ENCODE results near the gene PLEKHA1. TPM values are rescaled to one million over a fixed set of nuclear protein-coding genes. Genes with fewer than 3 reads are reported as not detected.

Gene PLEKHA1
- total and polyA plus RNA-seq, 8 donors, result 9.0 to 61.8 (median 19.6) TPM

DNA sequence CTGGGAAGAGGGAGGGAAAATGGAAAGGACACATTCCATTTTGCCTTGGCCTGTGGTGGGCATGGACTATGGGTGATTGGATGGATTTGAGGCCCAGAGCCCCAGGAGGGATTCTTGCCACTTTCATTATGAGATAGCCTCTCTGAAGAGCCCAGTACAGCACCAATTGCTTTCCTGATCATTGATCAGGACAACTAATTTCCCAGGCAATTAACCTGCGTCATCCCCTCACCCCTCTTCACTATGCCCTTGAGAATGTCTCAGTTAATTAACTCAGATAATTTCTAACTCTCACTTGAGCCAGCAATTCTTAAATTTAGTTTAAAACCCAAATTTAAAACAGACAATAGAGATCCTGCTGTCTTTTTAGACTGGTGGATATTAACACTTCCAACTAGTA lies 13.5 kb upstream of the PLEKHA1 start:
- intact Hi-C loops (cut with DNase I; ENCODE audit: low total_unique reads), result no loop called here
- Histone ChIP-seq H3K9me3 (peaks cover 0 to 12% (median 0%) of the 10 kb centered on the region in 4 donors), H3K4me3 (no peak overlapping the region), H3K27ac (no peak overlapping the region), H3K36me3 (no peaks in the 10 kb centered on the region), H3K4me1 (peaks cover 0 to 8% (median 0%) of the 10 kb centered on the region in 4 donors), H3K27me3 (no peaks in the 10 kb centered on the region)
- TF ChIP-seq POLR2AphosphoS5 (IDR thresholded peaks at IDR 0.05) (no peak), EP300 (IDR thresholded peaks at IDR 0.05) (no peak), POLR2A (IDR thresholded peaks at IDR 0.05) (no peak)
- TF ChIP-seq, protein P1, sequence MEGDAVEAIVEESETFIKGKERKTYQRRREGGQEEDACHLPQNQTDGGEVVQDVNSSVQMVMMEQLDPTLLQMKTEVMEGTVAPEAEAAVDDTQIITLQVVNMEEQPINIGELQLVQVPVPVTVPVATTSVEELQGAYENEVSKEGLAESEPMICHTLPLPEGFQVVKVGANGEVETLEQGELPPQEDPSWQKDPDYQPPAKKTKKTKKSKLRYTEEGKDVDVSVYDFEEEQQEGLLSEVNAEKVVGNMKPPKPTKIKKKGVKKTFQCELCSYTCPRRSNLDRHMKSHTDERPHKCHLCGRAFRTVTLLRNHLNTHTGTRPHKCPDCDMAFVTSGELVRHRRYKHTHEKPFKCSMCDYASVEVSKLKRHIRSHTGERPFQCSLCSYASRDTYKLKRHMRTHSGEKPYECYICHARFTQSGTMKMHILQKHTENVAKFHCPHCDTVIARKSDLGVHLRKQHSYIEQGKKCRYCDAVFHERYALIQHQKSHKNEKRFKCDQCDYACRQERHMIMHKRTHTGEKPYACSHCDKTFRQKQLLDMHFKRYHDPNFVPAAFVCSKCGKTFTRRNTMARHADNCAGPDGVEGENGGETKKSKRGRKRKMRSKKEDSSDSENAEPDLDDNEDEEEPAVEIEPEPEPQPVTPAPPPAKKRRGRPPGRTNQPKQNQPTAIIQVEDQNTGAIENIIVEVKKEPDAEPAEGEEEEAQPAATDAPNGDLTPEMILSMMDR (IDR thresholded peaks at IDR 0.05), result no peak
- DNase-seq, result no peak
- WGBS, 5 donors, result 90 to 100% (median 93%) methylated on average over 1 of the region's 1 CpG

DNA sequence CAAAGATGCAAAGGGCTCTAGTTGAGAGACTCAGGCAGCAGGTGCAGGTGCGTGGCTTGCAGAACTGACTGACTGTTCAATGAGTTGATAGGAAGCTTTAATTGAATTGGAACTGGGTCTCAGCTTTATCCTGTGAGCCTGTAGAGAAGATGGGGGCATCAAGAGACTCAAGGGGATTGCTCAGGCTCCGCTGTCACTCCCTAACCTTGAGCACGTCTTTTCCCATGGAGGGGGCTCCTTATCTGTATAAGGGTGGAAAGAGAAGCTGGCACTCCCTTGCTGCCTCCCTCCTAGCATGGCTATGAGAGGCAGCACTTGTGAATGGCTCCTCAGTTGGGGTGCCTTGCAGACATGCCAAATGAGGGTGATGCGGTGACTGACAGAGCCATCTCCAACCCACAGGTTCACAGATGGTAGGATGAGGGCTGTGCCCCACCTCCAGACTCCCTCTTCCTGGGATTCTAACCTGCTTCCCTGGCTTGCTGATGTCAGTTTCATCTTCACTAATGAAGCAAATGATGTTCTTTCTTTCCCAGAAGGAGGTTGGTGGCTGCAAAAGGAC lies 12.4 kb upstream of the PLEKHA1 start:
- Histone ChIP-seq H3K4me3 (no peak overlapping the region), H3K27me3 (no peaks in the 10 kb centered on the region), H3K36me3 (no peaks in the 10 kb centered on the region), H3K9me3 (peaks cover 0 to 12% (median 0%) of the 10 kb centered on the region in 4 donors), H3K27ac (no peak overlapping the region), H3K4me1 (peaks cover 0 to 8% (median 0%) of the 10 kb centered on the region in 4 donors)
- intact Hi-C loops (cut with DNase I; ENCODE audit: low total_unique reads), result no loop called here
- TF ChIP-seq POLR2A (IDR thresholded peaks at IDR 0.05) (no peak), EP300 (IDR thresholded peaks at IDR 0.05) (no peak), POLR2AphosphoS5 (IDR thresholded peaks at IDR 0.05) (no peak)
- TF ChIP-seq, protein P1 (IDR thresholded peaks at IDR 0.05), result no peak
- no peak for DNase-seq
- WGBS, 5 donors, result 88 to 95% (median 93%) methylated on average over 4 of the region's 4 CpGs

DNA sequence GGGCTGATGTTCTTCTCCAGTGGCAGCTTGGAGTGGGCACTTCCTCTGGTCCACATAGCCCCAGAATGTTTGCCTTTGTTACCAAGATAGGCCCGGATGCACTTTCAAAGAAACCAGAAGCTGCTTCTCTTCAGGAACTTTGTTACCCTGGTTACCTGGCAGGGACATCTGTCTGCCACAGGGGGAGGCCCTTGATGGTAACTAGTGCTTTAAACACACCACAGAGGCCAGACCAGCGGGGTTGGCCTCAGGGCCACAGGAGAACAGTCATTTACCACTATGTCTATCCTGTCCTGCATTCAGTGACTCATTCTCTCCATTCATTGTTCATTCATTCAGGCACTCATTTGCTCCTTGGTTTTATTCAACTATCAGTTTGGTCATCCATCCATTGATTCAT lies 11.9 kb upstream of the PLEKHA1 start:
- H3K9me3 ChIP-seq, result peaks cover 0 to 12% (median 0%) of the 10 kb centered on the region in 4 donors
- DNase-seq, result no peak
- no peak overlapping the region for H3K27ac ChIP-seq
- no peaks in the 10 kb centered on the region for H3K27me3 ChIP-seq
- H3K4me1 ChIP-seq, result peaks cover 0 to 8% (median 0%) of the 10 kb centered on the region in 4 donors
- no peak overlapping the region for H3K4me3 ChIP-seq
- TF ChIP-seq, protein P1 (IDR thresholded peaks at IDR 0.05), result no peak
- TF ChIP-seq POLR2AphosphoS5 (IDR thresholded peaks at IDR 0.05), result no peak
- no peak for TF ChIP-seq EP300 (IDR thresholded peaks at IDR 0.05)
- no peak for TF ChIP-seq POLR2A (IDR thresholded peaks at IDR 0.05)
- intact Hi-C loops (cut with DNase I; ENCODE audit: low total_unique reads), result no loop called here
- WGBS, 5 donors, result 33 to 52% (median 47%) methylated on average over 2 of the region's 2 CpGs
- no peaks in the 10 kb centered on the region for H3K36me3 ChIP-seq

DNA sequence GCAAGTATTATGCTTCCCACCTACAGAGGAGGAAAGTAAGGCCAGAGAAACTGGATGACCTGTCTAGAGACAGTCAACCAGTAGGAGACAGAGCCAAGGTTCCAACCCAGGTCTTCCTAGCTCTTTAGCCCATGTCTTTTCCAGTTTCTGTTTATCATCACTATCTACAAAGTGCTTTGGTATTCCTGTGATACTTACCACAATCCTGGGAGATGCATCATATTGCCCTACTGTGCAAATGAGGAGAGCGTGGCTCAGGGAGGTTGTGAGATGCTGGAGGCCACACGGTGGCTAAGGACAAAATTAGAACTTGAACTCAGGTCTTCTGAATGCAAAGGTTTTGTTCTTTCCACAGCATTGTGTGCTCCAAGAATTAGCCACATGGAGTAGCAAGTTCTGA lies 11.2 kb upstream of the PLEKHA1 start:
- Histone ChIP-seq H3K4me3 (no peak overlapping the region), H3K36me3 (no peaks in the 10 kb centered on the region), H3K27ac (no peak overlapping the region), H3K27me3 (peaks cover 0 to under 1% (median 0%) of the 10 kb centered on the region in 3 donors), H3K9me3 (peaks cover 0 to 12% (median 0%) of the 10 kb centered on the region in 4 donors), H3K4me1 (peaks cover 0 to 8% (median 0%) of the 10 kb centered on the region in 4 donors)
- TF ChIP-seq, protein P1 (IDR thresholded peaks at IDR 0.05), result no peak
- TF ChIP-seq POLR2A (IDR thresholded peaks at IDR 0.05) (no peak), POLR2AphosphoS5 (IDR thresholded peaks at IDR 0.05) (no peak), EP300 (IDR thresholded peaks at IDR 0.05) (no peak)
- 84 to 98% (median 94%) methylated on average over 2 of the region's 2 CpGs for WGBS, 5 donors
- no peak for DNase-seq
- intact Hi-C loops (cut with DNase I; ENCODE audit: low total_unique reads), result no loop called here

Measured in stomach (tissue), 9 donors.